Measurements from ENCODE around the gene NTN4. TPM values are rescaled to one million over a fixed set of nuclear protein-coding genes. Genes with fewer than 3 reads are reported as not detected.

Gene NTN4
- total RNA-seq, 1 experiment from 2014 or later, result 0.17 TPM

- no peak overlapping the region for H3K27ac ChIP-seq (ENCODE audit: insufficient read length, low read depth, low read length)
- no peak overlapping the region for H3T11ph ChIP-seq (ENCODE audit: low read length)
- H3K14ac ChIP-seq (ENCODE audit: insufficient read depth, low read length), result no peak overlapping the region
- no peaks in the 10 kb centered on the region for H3K4me1 ChIP-seq (ENCODE audit: insufficient read depth, low read length)
- no peaks in the 10 kb centered on the region for H3K27me3 ChIP-seq (ENCODE audit: insufficient read depth, low read length)
- no peak overlapping the region for H2BK12ac ChIP-seq (ENCODE audit: insufficient read length, low read depth, low read length)
- no peak overlapping the region for H2BK20ac ChIP-seq (ENCODE audit: low read depth, low read length, poor library complexity, severe bottlenecking)
- Mint-ChIP-seq H3K4me1 (peaks cover 6 to 12% of the 10 kb centered on the region in 2 experiments; a peak in 3 of 4 replicates), H3K27me3 (ENCODE audit: low read depth) (no peaks in the 10 kb centered on the region), H3K27ac (peak overlapping the region in 1 of 3 experiments; percentile 84; a peak in 3 of 7 replicates), H3K4me3 (no peak overlapping the region), H3K9me3 (peaks cover 0 to 9% of the 10 kb centered on the region in 2 experiments; a peak in 3 of 5 replicates), H3K36me3 (ENCODE audit: insufficient read depth in 1 of 3, low read depth in 3 of 3) (peaks cover 4 to 16% (median 9%) of the 10 kb centered on the region in 3 experiments; a peak in 5 of 7 replicates)
- WGBS (ENCODE audit: extremely low coverage, insufficient read length, low lambda C conversion rate), result no CpG with 5 or more reads among the region's 5 CpGs
- H2BK120ac ChIP-seq (ENCODE audit: low read depth, low read length, poor library complexity, severe bottlenecking), result no peak overlapping the region
- no peak overlapping the region for H3K18ac ChIP-seq (ENCODE audit: insufficient read length, low read depth, low read length)
- no peak overlapping the region for H4K91ac ChIP-seq (ENCODE audit: insufficient read length, low read depth, low read length)
- no peaks in the 10 kb centered on the region for H3K79me2 ChIP-seq (ENCODE audit: insufficient read depth, low read length)
- no peaks in the 10 kb centered on the region for H4K20me1 ChIP-seq (ENCODE audit: control insufficient read depth, insufficient read depth, insufficient read length)
- no peak overlapping the region for H3K4ac ChIP-seq (ENCODE audit: low read depth, low read length)
- no peak overlapping the region for H4K5ac ChIP-seq (ENCODE audit: insufficient read length, low read depth, low read length)
- H3K23ac ChIP-seq (ENCODE audit: insufficient read length, low read depth, low read length), result no peak overlapping the region
- no peak for DNase-seq
- H3K4me2 ChIP-seq (ENCODE audit: insufficient read depth, insufficient read length, low read length), result no peak overlapping the region
- no peaks in the 10 kb centered on the region for H3K79me1 ChIP-seq (ENCODE audit: insufficient read depth, low read depth, low read length, poor library complexity, severe bottlenecking)
- no peak overlapping the region for H2AFZ ChIP-seq (ENCODE audit: low read length)
- no peak overlapping the region for H4K8ac ChIP-seq (replicated peaks; ENCODE audit: insufficient read length, low read depth, low read length)
- H2AK5ac ChIP-seq (ENCODE audit: insufficient read length, low read length), result no peak overlapping the region
- H3K56ac ChIP-seq (ENCODE audit: insufficient read length, low read depth, low read length), result no peak overlapping the region
- no peaks in the 10 kb centered on the region for H3K9me3 ChIP-seq (ENCODE audit: control insufficient read depth, low read depth, low read length)
- H2BK15ac ChIP-seq (ENCODE audit: low read depth, low read length), result no peak overlapping the region
- no peaks in the 10 kb centered on the region for H3K23me2 ChIP-seq (ENCODE audit: insufficient read length, low read depth, low read length, poor library complexity, severe bottlenecking)
- H2BK5ac ChIP-seq (ENCODE audit: insufficient read length, low read length), result no peak overlapping the region
- H3K9ac ChIP-seq (ENCODE audit: extremely low read depth, insufficient read length, low read length), result no peak overlapping the region
- TF ChIP-seq CTCF (conservative IDR thresholded peaks at IDR 0.05), result no peak
Observed at GRCh38 chr12:95646781-95647190, 143.8 kb downstream of the NTN4 start.
